Glutamatergic neuron (in vitro differentiated cells): ENCODE data around the gene NME8. TPM values are rescaled to one million over a fixed set of nuclear protein-coding genes. Genes with fewer than 3 reads are reported as not detected.

Source experiments
- DNase-seq: peaks from one replicate; pipeline ENCODE4 v3.0.0; 2022
- H3K27ac Mint-ChIP-seq: one replicate; pipeline ENCODE4 v1.8.0; 2020; ENCODE audit warnings: mild to moderate bottlenecking, mixed read lengths, inconsistent platforms; ENCODE audit not compliant: unreplicated experiment
- H3K27me3 Mint-ChIP-seq: one replicate; pipeline ENCODE4 v1.8.0; 2020; ENCODE audit warnings: mild to moderate bottlenecking, moderate library complexity, mixed read lengths, inconsistent platforms; ENCODE audit not compliant: unreplicated experiment
- H3K36me3 Mint-ChIP-seq: one replicate; pipeline ENCODE4 v1.8.0; 2020; ENCODE audit warnings: mild to moderate bottlenecking, mixed read lengths, inconsistent platforms; ENCODE audit not compliant: unreplicated experiment
- H3K4me1 Mint-ChIP-seq: one replicate; pipeline ENCODE4 v1.8.0; 2020; ENCODE audit warnings: mild to moderate bottlenecking, low read depth, mixed read lengths, inconsistent platforms; ENCODE audit not compliant: unreplicated experiment
- H3K4me3 Mint-ChIP-seq: one replicate; pipeline ENCODE4 v1.8.0; 2020; ENCODE audit warnings: mild to moderate bottlenecking, mixed read lengths, inconsistent platforms; ENCODE audit not compliant: unreplicated experiment
- H3K9me3 Mint-ChIP-seq: one replicate; pipeline ENCODE4 v1.8.0; 2020; ENCODE audit warnings: mild to moderate bottlenecking, moderate library complexity, mixed read lengths, inconsistent platforms; ENCODE audit not compliant: unreplicated experiment
- total RNA-seq: library from RNA; stranded (reverse); fragmentation: NEBNext Ultra II Directional; extraction: Animal tissue kit (Norgen Biotek cat#: 25700); gene quantifications from one replicate; pipeline ENCODE4 v1.2.1, GENCODE V29; 2021; ENCODE audit not compliant: unreplicated experiment
- TF ChIP-seq, protein P1 (sequence below): fragments of 200-600 bp; sonication (generic); IDR thresholded peaks from one replicate; pipeline ENCODE4 v1.5.0; 2021; ENCODE audit not compliant: partially characterized antibody, unreplicated experiment

NME8 gene
- total RNA-seq, 1 donor from 2014 or later = not detected

DNA sequence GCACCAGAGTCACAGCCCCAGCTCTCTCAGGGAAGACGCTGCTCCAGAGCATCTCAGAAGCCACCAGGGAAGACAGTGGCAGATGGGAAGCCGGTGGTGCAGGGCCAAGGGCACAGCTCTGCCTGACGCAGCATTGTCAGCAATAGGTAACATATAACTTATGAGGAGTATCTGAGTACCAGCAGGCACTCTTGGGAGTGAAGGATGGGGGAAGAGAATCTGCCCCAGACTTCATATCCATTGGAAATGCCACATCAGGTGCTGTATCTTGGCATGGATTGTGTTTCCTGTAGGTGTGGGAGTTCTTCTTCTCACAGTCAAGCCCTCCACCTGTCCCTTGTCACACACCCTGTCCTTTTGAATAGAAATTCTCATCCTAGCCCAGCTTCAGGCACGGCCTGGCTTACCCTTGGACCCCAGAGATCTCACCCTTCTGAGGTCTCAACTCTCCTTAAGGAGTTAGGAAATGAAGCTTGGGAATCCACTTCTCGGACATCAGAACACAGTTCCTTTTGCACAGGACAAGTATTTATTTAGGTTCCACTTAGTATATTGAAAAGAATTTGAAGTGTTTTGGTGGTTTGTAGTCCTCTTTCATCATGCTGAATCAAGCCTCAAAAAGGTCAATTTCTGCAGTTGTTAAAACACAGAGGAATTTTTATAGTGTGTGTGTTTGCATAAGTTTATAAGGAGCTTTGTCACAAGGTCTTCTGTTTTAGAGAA, 82.0 kb downstream of the NME8 start:
- Mint-ChIP-seq H3K27ac (no peak overlapping the region), H3K36me3 (peaks cover 7% of the 10 kb centered on the region), H3K4me3 (no peak overlapping the region)

DNA sequence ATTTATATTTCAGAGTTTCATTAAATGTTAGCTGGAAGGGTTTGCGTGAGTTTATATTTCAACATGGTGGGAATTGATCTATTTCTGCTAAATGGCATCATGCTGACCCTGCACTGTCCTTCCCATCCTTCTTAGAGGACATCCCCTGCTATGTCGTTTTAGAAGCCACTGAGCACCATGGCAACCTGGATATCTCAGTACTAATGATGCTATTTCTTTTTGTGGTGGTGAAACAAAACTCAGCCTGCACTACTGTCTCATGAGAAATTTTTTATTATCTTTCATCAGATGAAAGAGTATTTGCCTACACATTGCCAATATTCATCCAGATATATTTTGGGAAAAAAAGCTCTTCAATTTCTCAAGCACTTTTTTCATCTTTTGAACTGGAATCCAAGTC, 84.1 kb downstream of the NME8 start:
- H3K9me3 Mint-ChIP-seq = no peaks in the 10 kb centered on the region
- DNase-seq = no peak
- H3K36me3 Mint-ChIP-seq = peaks cover 5% of the 10 kb centered on the region
- H3K4me3 Mint-ChIP-seq = no peak overlapping the region
- H3K27ac Mint-ChIP-seq = peak overlapping the region; percentile 22
- no peaks in the 10 kb centered on the region for H3K27me3 Mint-ChIP-seq
- H3K4me1 Mint-ChIP-seq = no peaks in the 10 kb centered on the region
- TF ChIP-seq, protein P1, sequence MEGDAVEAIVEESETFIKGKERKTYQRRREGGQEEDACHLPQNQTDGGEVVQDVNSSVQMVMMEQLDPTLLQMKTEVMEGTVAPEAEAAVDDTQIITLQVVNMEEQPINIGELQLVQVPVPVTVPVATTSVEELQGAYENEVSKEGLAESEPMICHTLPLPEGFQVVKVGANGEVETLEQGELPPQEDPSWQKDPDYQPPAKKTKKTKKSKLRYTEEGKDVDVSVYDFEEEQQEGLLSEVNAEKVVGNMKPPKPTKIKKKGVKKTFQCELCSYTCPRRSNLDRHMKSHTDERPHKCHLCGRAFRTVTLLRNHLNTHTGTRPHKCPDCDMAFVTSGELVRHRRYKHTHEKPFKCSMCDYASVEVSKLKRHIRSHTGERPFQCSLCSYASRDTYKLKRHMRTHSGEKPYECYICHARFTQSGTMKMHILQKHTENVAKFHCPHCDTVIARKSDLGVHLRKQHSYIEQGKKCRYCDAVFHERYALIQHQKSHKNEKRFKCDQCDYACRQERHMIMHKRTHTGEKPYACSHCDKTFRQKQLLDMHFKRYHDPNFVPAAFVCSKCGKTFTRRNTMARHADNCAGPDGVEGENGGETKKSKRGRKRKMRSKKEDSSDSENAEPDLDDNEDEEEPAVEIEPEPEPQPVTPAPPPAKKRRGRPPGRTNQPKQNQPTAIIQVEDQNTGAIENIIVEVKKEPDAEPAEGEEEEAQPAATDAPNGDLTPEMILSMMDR = no peak

More for the DNA sequence above, 82.0 kb downstream of the NME8 start:
- no peak for DNase-seq
- Mint-ChIP-seq H3K9me3 (no peaks in the 10 kb centered on the region), H3K4me1 (no peaks in the 10 kb centered on the region), H3K27me3 (no peaks in the 10 kb centered on the region)
- TF ChIP-seq, protein P1 = no peak

DNA sequence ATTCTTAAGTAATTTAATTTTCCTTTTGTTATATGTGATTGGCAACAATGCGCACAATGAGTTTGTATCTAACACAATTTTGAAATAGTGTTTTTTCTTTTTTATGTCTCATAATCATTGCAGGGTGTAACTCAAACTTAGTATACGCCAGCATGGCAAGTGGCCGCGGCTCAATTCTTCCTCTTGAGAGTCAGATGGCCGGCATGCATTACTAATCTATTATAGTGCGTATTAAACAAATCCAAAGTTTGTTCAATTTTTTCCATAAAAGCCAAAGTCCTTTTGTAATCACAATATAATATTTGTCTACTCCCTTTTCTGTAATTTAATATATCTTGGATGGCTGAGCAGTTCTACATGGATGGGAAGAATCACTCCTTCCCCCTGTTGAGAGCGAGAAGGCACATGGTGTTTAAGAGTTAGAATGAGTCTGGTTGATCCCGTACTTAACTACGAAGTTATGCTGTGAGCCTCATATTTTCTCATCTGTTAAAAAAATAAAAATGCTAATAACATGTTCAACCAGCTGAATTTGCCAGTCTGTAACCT, 84.7 kb downstream of the NME8 start:
- Mint-ChIP-seq H3K4me1 (no peaks in the 10 kb centered on the region), H3K27me3 (no peaks in the 10 kb centered on the region), H3K9me3 (no peaks in the 10 kb centered on the region), H3K36me3 (peaks cover 5% of the 10 kb centered on the region), H3K4me3 (no peak overlapping the region), H3K27ac (no peak overlapping the region)
- TF ChIP-seq, protein P1 = no peak
- no peak for DNase-seq

DNA sequence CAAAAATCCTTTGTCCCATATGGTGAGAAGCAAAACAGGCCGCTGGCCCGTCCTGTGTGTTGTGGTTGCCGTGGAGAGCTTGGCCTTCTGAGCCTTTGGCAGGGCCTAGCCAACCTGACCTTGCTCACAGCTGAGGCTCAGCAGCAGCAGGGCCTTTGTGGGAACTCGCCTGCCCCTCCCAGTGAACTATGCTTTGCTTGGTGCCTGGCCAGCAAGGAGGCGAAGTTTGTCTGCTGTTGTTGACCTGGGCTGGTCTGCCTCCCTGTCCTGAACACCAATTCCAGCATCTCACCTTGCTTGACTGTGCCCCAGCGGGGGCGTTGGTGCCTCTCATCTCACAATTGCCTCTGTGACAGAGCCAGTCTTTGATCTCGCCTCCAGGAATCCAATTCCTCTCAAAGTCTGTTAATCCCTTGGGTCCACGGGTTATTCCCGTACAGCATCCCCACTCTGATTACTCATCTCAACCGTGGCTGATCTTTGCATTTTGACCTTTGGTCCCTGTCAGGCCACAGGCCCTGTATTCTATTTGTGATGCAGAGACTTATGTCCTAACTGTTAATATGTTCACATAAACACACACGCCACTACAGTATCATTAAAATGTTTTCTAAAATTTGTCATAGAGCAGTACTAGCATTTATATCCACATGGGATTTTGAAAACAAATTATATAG, 94.7 kb downstream of the NME8 start:
- Mint-ChIP-seq H3K36me3 (no peaks in the 10 kb centered on the region), H3K27ac (peak overlapping the region; percentile 100), H3K27me3 (peaks cover 6% of the 10 kb centered on the region), H3K4me3 (peak overlapping the region; percentile 76), H3K9me3 (peaks cover 7% of the 10 kb centered on the region), H3K4me1 (peaks cover 33% of the 10 kb centered on the region)
- TF ChIP-seq, protein P1 = no peak
- DNase-seq = peak; percentile 81
